HG02938 (cell line): ENCODE results near the gene MOB1A.
"Not testable (repeated sequence)": the region's sequence is repeated elsewhere in the genome, so short reads cannot be mapped to it uniquely, and the experiment has no call there.

Source experiments
- ATAC-seq: cut with Tn5 transposase; IDR thresholded peaks from one replicate; pipeline ENCODE4 v1.9.1; 2021; ENCODE audit warnings: mild to moderate bottlenecking, moderate library complexity; ENCODE audit not compliant: unreplicated experiment

Gene MOB1A

DNA sequence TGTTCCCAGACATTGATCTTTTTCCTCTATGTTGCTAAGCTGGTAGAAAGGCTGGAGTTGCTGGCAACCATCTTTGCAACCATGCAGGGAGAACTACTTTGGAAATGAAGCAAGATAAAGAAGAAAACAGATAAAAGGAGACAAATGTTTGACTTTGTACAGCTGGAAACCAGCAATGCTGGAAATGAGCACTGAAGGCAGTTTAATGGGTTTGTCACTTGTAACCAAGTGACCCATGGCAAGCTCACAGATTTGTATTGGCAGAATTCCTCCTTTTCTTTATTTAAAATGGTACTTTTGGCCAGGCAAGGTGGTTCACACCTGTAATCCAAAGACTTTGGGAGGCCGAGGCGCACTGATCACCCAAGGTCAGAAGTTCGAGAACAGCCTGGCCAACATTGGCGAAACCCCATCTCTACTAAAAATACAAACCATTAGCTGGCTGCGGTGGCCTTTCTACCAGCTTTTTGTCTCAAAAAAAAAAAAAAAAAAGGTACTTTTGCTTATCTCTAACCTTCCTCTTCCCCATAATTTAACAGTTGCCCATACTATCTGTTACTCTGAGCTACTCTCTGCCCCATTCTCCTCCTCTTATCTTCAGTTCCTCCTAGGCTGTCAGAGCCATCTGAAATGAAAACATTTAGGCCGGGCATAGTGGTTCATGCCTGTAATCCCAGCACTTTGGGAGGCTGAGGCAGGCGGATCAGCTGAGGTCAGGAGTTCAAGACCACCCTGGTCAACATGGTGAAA, 28.9 kb downstream of the MOB1A start:
- no peak for ATAC-seq

DNA sequence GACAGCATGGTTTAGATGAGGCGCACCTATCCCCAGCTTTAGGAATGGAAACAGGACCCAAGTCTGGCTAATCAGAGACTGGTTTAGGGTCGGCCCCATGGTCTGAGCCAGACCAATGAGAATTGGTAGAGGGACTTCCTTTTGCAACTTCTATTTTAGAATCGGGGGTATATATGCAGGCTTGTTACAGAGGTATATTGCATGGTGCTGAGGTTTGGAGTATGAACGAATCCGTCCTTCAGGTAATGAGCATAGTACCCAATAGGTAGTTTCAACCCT, 29.5 kb downstream of the MOB1A start:
- no peak for ATAC-seq

DNA sequence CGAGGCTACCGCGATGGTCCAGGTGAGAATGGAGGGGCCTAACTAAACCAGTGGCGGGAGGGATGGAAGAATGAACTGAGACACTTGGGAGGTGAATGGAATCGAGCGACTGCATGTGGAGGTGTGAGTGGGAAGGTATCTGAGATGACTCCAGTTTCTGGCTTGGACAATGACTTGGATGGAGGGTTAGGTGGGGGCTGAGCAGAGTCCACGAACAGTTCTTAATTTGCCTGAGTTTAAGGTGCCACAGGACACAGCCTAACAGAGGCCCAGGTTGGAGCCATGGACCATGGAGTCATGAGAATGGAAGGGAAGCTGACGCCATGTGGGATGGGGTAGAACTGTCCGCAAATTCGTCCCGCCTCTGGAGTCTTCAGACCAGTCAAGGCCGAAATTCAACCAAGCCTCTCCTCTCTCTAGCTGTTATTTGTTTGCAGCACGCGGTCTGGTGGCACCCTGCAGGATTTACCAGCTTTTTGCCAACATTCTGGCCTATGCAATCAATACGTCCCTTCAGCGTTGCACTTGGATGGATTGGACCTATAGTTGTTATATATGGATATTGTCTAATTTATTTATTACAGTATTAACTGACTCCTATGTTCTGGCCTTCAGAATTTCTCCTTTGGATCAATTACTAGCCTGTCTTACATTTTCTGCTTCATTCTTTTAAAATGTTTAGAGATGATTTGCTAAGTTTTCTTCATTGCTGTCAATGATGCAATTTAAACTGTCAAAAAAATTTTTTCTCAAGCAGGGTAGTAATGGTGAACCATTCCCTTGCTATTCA, 30.0 kb downstream of the MOB1A start:
- no peak for ATAC-seq

DNA sequence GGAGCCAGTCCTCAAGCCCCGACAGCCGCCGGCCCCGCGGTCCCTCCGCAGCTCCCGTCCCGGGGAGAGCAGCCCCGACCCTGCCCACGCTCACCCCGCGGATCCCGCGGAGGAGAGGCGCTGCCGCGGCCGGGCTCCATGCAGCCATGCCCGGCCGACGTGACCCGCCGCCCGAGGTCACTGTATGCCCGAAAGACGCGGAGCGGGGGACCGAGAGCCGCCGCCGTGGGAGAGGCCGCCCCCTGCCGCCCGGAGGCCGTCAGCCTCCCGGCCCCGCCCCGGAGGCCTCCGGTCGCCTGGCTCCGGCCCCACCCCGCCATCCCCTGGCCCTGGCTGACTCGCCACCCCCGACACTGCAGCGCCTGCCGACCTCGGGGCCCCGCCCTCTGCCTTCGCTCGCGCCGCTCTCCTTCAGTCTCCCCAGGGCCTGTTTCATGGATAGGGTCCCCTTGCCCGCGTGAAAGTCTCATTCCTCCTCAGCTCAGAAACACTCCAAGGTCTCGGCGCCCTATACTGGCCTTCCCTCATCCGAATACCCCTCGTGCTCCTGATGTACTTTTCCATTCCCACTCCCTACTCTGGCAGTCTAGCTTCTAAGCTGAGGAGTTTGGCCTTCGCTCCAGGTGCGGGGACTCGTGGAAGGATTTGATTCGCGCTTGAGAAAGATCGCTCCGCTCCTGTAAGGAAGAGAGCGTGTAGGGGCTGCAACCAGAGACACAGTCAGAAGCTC, 30.8 kb downstream of the MOB1A start, which contains the start of gene BOLA3:
Gene BOLA3 (minus strand): TSS at position 186 of the 730 bp plus-strand sequence. CDS start 38 bp downstream, at position 148.
- peak; percentile 74 for ATAC-seq

DNA sequence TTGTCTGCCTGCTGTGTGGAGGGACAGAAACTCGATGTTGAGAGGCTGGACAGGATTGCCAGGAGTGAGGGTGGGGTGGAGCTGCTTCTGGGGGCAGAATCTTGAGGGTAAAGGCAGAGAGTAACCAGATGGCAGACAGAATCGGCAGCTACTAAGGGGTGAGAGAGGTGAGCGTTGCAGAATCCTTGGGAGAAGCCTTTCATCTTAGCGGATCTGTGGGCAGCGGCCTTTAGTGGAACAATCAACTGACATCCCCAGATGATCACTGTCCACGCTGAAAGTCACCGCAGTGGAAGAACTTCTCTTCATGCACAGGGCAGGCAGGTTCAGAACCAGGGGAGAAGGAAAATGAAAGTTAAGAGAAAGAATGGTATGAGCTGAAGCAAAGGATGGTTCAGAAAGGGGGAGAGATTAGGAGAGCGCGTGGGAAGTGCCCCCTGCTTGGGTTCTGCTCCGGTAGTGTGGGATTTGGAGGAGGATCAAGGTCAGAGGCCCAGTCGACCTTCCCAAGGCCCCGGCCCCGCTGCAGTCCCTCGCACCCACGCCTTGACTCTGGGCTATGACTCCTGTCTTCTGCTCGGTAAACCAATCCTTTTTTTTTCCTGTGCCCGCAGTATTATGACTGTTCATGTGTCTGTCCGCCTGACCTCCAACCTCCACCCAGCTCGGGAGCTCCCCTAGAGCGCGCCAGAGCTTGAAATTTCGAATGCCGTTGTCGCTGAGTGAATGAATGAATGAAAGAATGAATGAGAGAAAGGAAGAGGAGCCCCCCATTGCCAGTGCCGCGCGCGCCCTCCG, 31.6 kb downstream of the MOB1A start:
- peak; percentile 55 for ATAC-seq

DNA sequence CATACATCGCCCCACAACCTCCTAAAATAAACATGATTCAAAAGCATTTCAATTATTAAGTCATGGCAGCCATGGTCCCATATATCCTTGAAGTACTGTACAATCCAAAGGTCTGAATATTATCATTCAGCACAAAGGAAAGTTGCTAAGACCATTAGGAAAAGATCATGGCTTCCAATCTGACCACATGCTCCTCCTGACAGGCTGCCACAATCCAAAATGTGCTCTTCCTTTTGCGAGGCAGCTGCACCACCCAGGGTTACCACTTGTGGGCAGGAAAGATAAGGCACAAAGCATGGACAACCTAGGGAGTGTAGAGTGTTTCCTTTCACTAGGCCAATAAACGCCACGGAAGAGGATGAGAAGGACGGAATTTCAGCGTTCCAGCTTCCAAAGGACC, 36.3 kb downstream of the MOB1A start:
- ATAC-seq, result no peak

DNA sequence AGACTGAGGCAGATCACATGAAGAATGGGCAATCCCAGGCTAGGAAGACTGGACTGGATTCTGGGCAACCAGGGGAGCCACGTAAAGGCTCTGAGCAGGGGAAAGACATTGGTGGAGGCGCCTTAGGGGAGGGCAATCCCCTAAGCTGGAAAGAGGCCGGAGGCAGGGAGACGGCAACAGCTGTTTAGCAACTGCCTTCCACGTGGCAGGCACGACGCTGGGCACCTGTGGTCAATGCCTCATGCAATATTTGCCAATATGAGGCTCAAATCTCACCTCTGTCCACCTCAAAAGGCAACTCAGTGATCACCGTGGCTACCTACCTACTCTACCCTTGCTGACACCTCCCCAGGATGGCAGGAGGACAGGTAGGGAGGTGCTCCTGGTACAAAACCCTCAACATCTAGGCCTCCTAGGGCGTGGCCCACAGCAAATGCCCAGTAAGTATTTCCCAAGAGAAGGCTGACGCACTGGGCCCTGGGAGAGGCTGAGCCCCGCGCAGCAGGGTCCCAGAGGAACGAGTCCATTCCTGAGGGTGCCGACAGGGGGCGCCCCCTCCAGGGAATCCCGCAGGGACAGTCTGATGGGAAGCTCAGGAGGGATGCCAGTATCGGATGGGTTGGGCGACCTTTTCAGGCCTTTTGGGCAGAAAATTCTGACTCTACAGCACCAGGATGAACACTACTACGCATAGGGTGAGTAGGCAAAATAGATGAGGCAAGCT, 39.9 kb downstream of the MOB1A start:
- no peak for ATAC-seq

DNA sequence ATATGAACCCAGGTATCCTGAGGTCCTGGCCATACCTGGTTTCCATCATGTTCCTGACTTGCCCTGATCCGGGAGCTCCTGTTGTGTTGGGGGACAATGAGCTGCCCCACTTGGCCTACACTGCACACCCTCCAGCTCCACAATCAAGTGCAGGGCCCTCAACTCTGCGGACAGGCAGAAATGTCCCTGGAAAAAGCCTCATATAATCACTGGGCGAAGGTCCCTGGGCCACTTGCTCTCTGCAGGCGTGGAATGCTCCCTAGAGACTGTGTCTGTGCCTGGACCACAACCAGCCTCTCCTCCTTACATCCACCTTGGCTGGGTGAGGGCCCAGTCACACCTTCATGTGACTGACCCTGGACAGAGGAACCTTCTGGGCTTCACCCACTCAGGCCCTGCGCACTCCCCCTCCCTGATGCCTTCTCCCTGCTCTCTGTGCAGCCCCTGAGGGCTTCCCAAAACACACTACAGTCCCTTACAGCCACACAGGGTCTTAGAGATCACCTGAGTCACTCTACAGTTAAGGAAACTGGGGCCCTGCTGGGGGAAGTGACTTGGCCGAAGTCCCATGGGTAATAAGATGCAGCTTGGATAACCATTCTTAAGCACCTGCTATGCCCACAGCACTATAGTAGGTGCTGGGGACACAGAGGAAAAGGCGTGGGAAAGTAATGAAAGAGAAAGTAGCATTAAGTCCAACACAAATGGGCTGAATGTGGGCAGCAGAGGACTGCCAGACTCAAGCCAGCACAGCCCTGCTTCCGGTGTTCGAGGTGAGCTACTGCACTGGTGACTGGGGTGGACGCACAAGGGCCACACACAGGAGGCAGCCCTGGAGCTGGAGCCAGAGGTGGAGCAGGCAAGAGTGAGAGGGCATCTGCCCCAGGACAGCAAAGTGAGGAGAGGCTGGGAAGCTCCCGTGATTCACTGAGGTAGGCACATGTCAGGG, 40.8 kb downstream of the MOB1A start:
- ATAC-seq, result no peak

DNA sequence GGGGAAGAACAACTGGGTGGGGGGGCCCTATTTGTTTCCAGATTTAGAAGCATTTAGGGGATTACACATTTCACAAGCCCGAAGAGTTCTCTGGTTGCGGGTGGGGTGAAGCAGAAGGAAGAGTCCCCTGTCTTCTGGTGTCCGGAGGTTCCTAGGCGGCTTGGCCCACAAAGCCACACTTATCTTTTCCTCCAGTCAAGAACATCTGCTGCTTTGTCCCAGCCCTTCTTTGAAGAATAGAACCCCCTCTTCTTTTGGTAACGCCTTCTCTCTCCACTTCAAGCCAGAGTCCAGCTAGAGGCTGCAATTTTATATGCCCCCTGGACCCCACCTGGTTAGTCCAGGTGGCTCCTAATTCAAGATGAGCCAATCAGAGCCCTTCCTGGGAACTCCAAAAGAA, 46.8 kb downstream of the MOB1A start:
- ATAC-seq, result no peak

DNA sequence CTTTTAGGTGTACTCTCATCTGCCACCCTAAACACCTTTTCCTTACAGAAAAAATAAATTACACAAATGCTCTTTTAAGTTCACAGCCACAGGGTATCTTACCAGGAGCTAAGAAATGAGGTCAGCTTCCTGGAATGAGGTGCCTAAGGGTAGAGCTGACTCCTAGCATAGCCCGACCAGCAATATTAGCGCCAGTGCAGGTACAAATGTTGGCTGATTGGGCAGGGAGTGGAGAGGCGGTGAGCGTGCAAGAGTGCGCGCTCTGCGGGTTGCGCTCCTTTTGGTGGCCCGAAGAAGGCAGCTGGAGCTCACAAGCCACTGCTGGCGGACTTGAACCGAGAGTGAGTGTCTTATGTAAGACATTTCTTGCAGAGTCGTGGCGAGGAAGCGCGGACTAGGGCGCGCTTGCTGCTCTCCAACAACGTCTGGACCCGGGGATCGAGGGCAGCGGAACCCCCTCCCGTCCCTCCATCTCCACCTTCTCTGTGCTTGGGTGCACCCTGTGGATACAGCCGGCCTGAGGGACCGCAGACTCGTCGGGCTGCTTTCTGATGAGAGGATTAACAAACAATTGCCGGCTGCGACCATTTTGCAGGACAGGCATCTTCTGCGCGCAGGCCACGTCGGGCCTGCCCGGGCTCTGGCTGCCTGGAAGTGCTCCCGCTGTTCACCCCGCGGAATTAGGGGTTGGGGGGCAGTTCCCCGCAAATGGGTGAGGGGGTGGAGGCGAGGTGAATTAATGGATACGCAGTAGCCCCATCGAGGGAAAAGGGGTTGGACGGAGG, 48.3 kb downstream of the MOB1A start:
- ATAC-seq, result no peak

DNA sequence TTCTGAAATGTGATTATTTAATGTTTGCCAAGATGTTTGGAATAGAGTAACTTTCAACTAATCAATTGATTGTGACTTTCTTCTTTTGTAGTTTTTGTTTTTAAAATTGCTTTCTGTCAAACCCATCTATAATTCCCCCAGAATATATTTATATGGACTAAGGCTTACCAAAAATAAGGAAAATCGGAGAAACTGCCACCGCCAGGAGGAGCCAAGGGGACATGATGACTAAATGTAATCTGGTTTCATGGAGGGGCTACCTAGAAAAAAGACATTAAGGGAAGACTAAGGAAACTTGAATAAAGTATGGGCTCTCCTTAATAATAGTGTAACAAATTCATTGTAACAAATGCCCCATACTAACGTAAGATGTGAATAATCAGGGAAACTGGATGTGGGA, 50.5 kb downstream of the MOB1A start:
- no peak for ATAC-seq

DNA sequence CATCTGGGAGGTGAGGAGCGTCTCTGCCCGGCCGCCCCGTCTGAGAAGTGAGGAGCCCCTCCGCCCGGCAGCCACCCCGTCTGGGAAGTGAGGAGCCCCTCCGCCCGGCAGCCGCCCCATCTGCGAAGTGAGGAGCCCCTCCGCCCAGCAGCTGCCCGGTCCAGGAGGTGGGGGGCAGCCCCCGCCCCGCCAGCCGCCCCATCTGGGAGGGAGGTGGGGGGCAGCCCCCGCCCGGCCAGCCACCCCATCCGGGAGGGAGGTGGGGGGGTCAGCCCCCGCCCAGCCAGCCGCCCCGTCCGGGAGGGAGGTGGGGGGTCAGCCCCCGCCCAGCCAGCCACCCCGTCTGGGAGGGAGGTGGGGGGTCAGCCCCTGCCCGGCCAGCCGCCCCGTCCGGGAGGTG, 54.7 kb downstream of the MOB1A start:
- ATAC-seq, result not testable (repeated sequence)

DNA sequence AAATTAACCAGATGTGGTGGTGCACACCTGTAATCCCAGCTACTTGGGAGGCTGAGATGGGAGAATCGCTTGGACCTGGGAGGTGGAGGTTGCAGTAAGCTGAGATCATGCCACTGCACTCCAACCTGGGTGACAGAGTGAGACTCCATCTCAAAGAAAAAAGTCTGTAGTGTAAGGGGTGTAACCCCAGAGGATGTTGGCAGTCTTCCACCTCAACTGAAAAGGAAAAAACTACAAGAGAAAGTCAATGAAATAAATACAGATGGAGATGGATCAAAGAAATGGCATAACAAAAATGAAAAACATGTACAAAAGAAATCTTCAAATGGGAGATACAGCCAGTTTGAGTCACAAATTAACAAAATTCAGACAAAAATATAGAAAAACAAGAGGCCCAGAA, 56.8 kb downstream of the MOB1A start:
- ATAC-seq, result not testable (repeated sequence)

DNA sequence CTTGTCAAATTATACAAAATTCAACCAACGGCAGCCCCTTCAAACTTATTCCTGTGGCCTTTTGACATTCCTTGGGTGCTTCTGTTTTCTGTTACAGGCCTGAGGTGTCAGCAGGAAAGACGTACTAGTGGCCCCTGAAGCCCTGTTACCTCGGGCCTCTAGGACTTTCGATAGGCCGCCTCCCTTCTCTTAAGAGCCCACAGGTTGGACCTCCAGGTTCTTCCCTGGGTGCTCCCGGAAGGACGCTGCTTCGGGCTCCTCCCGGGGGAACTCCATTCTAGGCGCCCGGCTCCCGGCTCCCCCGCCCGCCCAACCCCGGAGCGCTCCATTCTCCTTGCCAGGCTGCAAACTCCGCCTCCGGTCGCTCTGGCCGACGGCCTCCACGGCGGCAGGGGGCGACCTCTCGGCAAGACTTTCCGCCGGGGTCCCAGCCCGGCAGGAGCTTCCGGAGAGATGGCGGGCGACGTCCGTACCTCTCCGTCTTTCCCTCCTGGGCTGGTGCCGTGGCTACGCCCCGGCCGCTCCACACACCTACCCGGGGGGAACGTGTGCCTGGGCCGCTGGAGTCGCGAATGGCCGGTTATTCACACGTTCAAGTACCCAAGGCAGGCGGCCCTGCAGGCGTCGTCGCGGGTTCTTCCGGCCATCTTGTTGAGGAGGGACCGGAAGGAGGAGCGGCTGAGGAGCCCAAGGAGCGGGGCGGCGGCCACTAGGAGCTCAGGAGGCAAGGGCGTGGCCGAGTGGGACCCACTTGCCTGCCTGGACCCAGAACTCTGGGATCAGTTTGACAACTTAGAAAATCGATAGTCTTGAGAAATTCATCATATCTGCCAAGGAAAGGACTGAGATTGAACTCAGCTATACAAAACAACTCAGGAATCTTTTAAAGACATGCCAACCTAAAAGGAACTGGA, 58.5 kb downstream of the MOB1A start:
- peak; percentile 90 for ATAC-seq

DNA sequence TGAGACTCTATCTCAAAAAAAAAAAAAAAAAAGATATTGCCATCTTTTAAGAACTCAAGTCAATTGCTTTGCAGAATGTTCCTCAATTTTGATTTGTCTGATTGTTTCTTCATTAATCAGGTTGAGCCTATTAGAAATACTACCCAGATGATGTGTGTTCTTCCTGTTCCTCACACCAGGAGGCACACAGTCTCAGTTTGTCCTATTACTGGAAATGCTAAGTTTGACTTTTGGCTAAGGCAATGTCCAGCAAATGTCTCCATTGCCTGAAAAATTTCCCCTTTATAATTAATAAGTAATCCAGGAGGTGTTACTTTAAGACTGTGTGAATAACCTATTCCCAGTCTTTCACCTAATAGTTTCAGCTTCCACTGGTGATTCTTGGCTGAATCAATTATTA, 59.3 kb downstream of the MOB1A start:
- no peak for ATAC-seq

DNA sequence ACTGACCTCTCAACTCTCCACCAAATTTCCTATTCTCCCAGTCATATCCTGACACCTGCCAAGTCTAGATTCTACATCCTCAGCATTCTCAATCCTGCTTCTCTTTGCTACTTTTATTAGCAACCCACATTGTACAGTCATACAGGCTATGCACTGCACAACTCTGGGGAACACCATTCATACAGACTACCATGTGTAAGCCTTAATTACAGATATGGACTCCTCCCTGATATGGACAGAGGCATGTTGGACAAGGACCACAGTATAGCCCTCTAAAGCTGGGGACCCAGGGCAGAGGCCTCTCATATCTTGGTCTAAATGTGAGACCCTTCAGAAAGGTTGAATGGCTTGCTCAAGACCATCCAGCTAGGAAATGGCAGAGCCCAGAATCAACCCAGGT, 67.3 kb downstream of the MOB1A start:
- ATAC-seq, result no peak

DNA sequence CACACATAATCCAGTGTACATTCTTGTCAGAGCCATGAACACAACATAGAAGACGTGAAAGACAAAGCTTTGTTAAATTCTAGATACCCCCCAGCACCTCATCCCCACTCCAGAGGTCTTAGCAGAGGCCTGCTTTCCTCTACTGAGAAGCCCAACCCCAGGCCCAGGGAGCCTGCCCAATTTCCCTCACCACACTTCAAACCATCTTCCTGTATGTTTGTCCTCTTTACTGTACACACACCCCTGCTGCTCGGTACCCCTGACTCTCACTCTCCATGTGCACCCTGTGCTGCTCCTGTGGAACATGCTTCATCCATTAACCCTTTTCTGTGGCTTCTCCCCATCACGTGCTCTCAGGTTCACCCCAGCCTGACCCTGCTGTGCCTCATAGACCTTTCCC, 68.1 kb downstream of the MOB1A start:
- no peak for ATAC-seq
